HG02678 (cell line): ENCODE data around the gene ACE2.
"Not testable (repeated sequence)": the region's sequence is repeated elsewhere in the genome, so short reads cannot be mapped to it uniquely, and the experiment has no call there.

Source experiments
- ATAC-seq: cut with Tn5 transposase; IDR thresholded peaks from one replicate; pipeline ENCODE4 v1.9.1; 2021; ENCODE audit warnings: mild to moderate bottlenecking, moderate library complexity; ENCODE audit not compliant: unreplicated experiment

ACE2 gene

GRCh38 chrX:15600745-15601144, at the start of gene ACE2:
Gene ACE2 (minus strand): TSS chrX:15600960. CDS start chrX:15600911, 49 bp downstream.
- no peak for ATAC-seq

GRCh38 chrX:15647510-15647909, 46.8 kb upstream of the ACE2 start:
- not testable (repeated sequence) for ATAC-seq

GRCh38 chrX:15646543-15646942, 45.8 kb upstream of the ACE2 start:
- no peak for ATAC-seq

GRCh38 chrX:15646031-15646430, 45.3 kb upstream of the ACE2 start:
- ATAC-seq: no peak

GRCh38 chrX:15645266-15645665, 44.5 kb upstream of the ACE2 start:
- ATAC-seq: no peak

- no peak for ATAC-seq
Measured at GRCh38 chrX:15644560-15644872, 43.8 kb upstream of the ACE2 start.

GRCh38 chrX:15643786-15644559, 43.2 kb upstream of the ACE2 start:
- ATAC-seq: no peak

GRCh38 chrX:15631637-15632036, 30.9 kb upstream of the ACE2 start:
- ATAC-seq: no peak

GRCh38 chrX:15623054-15623453, 22.3 kb upstream of the ACE2 start:
- ATAC-seq: no peak

GRCh38 chrX:15619053-15619755, 18.4 kb upstream of the ACE2 start:
- no peak for ATAC-seq

GRCh38 chrX:15617111-15617510, 16.4 kb upstream of the ACE2 start:
- no peak for ATAC-seq

- no peak for ATAC-seq
Measured at GRCh38 chrX:15616531-15616930, 15.8 kb upstream of the ACE2 start.

- ATAC-seq: no peak
Measured at GRCh38 chrX:15607067-15607466, 6.3 kb upstream of the ACE2 start.

- no peak for ATAC-seq
Measured at GRCh38 chrX:15606136-15606535, 5.4 kb upstream of the ACE2 start.

GRCh38 chrX:15605226-15605625, 4.5 kb upstream of the ACE2 start:
- no peak for ATAC-seq

GRCh38 chrX:15602761-15603160, 2.0 kb upstream of the ACE2 start:
- ATAC-seq: no peak

- ATAC-seq: no peak
Measured at GRCh38 chrX:15601932-15602331, 1.2 kb upstream of the ACE2 start.

- ATAC-seq: no peak
Measured at GRCh38 chrX:15600049-15600448, 711 bp downstream of the ACE2 start.

- no peak for ATAC-seq
Measured at GRCh38 chrX:15599461-15599860, 1.3 kb downstream of the ACE2 start.

GRCh38 chrX:15598026-15598425, 2.7 kb downstream of the ACE2 start:
- ATAC-seq: no peak

- ATAC-seq: no peak
Measured at GRCh38 chrX:15594371-15594770, 6.4 kb downstream of the ACE2 start.
